ENCODE data around the gene KCNAB1. TPM values are rescaled to one million over a fixed set of nuclear protein-coding genes. Genes with fewer than 3 reads are reported as not detected.

Gene KCNAB1
- total RNA-seq, 1 experiment from 2014 or later, result 1.4 TPM

DNA sequence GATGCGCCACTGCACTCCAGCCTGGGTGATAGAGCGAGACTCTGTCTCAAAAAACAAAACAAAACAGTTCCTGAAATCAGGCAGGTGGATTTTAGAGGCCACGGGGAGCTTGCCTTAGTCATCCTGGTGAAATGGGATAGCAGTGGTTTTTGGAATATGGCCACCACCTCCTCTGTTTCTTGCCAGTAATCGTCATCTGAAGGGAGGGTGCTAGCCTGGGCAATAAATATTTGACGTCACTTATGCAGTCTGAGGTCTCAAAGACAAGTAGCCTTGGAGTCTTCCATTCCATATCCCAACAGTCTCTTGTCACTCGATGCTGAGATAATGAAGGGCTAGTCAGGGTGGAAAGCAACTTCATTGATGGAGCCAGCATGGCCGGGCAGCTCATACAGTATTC, 55.2 kb downstream of the KCNAB1 start:
- H3K9me3 ChIP-seq (ENCODE audit: insufficient read depth, low read depth), result no peaks in the 10 kb centered on the region
- H3K4me3 ChIP-seq, result no peak overlapping the region
- ChIA-PET POLR2A (ENCODE audit: unreplicated experiment) (no interaction called here), CTCF (no interaction called here)
- H2AFZ ChIP-seq, result no peak overlapping the region
- H3K27me3 ChIP-seq (ENCODE audit: insufficient read depth, low read depth), result no peaks in the 10 kb centered on the region
- no peaks in the 10 kb centered on the region for H3K79me2 ChIP-seq (ENCODE audit: low read depth)
- no peaks in the 10 kb centered on the region for H3K9me2 ChIP-seq (ENCODE audit: insufficient read depth)
- no peaks in the 10 kb centered on the region for H3K36me3 ChIP-seq (ENCODE audit: low read depth)
- no peaks in the 10 kb centered on the region for H4K20me1 ChIP-seq (ENCODE audit: insufficient read depth)
- TF ChIP-seq EZH2 (IDR thresholded peaks at IDR 0.05; ENCODE audit: low read depth), result no peak
- TF ChIP-seq, protein P1, sequence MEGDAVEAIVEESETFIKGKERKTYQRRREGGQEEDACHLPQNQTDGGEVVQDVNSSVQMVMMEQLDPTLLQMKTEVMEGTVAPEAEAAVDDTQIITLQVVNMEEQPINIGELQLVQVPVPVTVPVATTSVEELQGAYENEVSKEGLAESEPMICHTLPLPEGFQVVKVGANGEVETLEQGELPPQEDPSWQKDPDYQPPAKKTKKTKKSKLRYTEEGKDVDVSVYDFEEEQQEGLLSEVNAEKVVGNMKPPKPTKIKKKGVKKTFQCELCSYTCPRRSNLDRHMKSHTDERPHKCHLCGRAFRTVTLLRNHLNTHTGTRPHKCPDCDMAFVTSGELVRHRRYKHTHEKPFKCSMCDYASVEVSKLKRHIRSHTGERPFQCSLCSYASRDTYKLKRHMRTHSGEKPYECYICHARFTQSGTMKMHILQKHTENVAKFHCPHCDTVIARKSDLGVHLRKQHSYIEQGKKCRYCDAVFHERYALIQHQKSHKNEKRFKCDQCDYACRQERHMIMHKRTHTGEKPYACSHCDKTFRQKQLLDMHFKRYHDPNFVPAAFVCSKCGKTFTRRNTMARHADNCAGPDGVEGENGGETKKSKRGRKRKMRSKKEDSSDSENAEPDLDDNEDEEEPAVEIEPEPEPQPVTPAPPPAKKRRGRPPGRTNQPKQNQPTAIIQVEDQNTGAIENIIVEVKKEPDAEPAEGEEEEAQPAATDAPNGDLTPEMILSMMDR (conservative IDR thresholded peaks at IDR 0.05), result no peak
- no peak overlapping the region for H3K4me2 ChIP-seq
- no TSS peak for BruUV-seq (replicated peaks)
- H3K27ac ChIP-seq, result no peak overlapping the region
- no peak for DNase-seq
- intact Hi-C loops (cut with micrococcal nuclease; ENCODE audit: unreplicated experiment), result no loop called here
- no peaks in the 10 kb centered on the region for H3F3A ChIP-seq (ENCODE audit: insufficient read depth, low read depth)
- H3K4me1 ChIP-seq (replicated peaks; ENCODE audit: insufficient read depth), result peaks cover 12% of the 10 kb centered on the region; the same call in 1 of the 2 replicates

DNA sequence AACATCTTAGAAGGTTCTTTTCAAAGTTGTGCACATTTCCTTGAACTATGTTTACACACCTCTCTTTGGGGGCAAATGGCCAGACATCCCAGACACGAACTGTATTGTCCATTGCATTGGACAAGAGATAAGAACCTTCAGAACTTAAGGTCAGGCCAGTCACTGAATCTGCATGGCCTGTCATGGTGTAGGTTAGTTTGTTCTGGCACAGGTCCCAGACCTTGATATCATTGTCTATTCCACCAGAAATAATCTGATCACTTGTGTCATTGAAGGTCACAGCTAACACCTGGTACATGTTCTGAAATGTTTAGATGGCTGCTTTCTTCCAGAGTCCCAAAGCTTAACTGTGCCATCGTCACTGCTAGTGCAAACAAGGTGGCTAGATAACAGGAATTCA, 55.7 kb downstream of the KCNAB1 start:
- H3K79me2 ChIP-seq (ENCODE audit: low read depth), result no peaks in the 10 kb centered on the region
- no peaks in the 10 kb centered on the region for H3K27me3 ChIP-seq (ENCODE audit: insufficient read depth, low read depth)
- TF ChIP-seq, protein P1 (conservative IDR thresholded peaks at IDR 0.05), result no peak
- no peak for TF ChIP-seq EZH2 (IDR thresholded peaks at IDR 0.05; ENCODE audit: low read depth)
- no peaks in the 10 kb centered on the region for H3K36me3 ChIP-seq (ENCODE audit: low read depth)
- H3K4me1 ChIP-seq (replicated peaks; ENCODE audit: insufficient read depth), result peaks cover 12% of the 10 kb centered on the region; the same call in 1 of the 2 replicates
- no TSS peak for BruUV-seq (replicated peaks)
- no peak for DNase-seq
- intact Hi-C loops (cut with micrococcal nuclease; ENCODE audit: unreplicated experiment), result no loop called here
- no peaks in the 10 kb centered on the region for H4K20me1 ChIP-seq (ENCODE audit: insufficient read depth)
- H3K9me3 ChIP-seq (ENCODE audit: insufficient read depth, low read depth), result no peaks in the 10 kb centered on the region
- H3K9me2 ChIP-seq (ENCODE audit: insufficient read depth), result no peaks in the 10 kb centered on the region
- no peak overlapping the region for H3K4me3 ChIP-seq
- H3K27ac ChIP-seq, result no peak overlapping the region
- H3K4me2 ChIP-seq, result no peak overlapping the region
- CTCF ChIA-PET, result no interaction called here
- no peaks in the 10 kb centered on the region for H3F3A ChIP-seq (ENCODE audit: insufficient read depth, low read depth)
- POLR2A ChIA-PET (ENCODE audit: unreplicated experiment), result no interaction called here
- H2AFZ ChIP-seq, result no peak overlapping the region

DNA sequence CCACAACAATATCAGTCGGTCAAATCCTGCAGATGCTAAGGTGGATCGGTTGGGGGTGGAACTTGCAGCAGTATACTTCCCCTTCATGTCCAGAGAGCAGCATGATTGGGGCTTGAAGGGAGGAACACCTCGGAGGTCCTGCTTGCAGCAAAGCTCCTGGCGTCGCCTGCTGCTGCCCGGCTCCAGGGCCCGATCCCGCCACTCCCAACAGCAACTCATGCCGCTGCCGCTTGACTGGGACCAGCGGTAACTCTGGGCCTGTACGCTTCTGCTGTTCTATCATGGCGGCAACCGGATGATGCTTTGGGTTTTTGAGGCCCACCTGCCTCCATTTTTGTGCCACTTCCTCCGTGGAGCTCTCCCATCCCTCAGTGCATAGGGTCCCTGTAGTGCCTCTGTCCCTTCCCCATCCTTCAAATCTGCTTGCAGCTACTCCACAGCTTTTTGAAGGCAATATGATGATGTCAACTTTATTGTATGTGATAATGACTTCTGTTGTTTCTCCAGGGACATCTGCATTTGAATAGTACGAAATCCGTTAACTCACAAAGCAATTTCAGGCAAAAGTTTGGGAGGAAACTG, 56.3 kb downstream of the KCNAB1 start:
- Histone ChIP-seq H3K9me2 (ENCODE audit: insufficient read depth) (no peaks in the 10 kb centered on the region), H3K4me1 (replicated peaks; ENCODE audit: insufficient read depth) (peaks cover 12% of the 10 kb centered on the region; the same call in 1 of the 2 replicates), H3F3A (ENCODE audit: insufficient read depth, low read depth) (no peaks in the 10 kb centered on the region), H3K9me3 (ENCODE audit: insufficient read depth, low read depth) (no peaks in the 10 kb centered on the region), H2AFZ (no peak overlapping the region), H3K36me3 (ENCODE audit: low read depth) (no peaks in the 10 kb centered on the region), H4K20me1 (ENCODE audit: insufficient read depth) (no peaks in the 10 kb centered on the region), H3K4me3 (no peak overlapping the region), H3K27ac (no peak overlapping the region), H3K27me3 (ENCODE audit: insufficient read depth, low read depth) (no peaks in the 10 kb centered on the region), H3K4me2 (no peak overlapping the region), H3K79me2 (ENCODE audit: low read depth) (no peaks in the 10 kb centered on the region)
- ChIA-PET POLR2A (ENCODE audit: unreplicated experiment) (no interaction called here), CTCF (no interaction called here)
- DNase-seq, result no peak
- no TSS peak for BruUV-seq (replicated peaks)
- no peak for TF ChIP-seq EZH2 (IDR thresholded peaks at IDR 0.05; ENCODE audit: low read depth)
- TF ChIP-seq, protein P1 (conservative IDR thresholded peaks at IDR 0.05), result no peak
- intact Hi-C loops (cut with micrococcal nuclease; ENCODE audit: unreplicated experiment), result no loop called here

Data from PC-9 (cell line).